ENCODE data around the gene SLC34A1. TPM values are rescaled to one million over a fixed set of nuclear protein-coding genes. Genes with fewer than 3 reads are reported as not detected.

Gene SLC34A1
- total and polyA plus RNA-seq, 11 donors: not detected

DNA sequence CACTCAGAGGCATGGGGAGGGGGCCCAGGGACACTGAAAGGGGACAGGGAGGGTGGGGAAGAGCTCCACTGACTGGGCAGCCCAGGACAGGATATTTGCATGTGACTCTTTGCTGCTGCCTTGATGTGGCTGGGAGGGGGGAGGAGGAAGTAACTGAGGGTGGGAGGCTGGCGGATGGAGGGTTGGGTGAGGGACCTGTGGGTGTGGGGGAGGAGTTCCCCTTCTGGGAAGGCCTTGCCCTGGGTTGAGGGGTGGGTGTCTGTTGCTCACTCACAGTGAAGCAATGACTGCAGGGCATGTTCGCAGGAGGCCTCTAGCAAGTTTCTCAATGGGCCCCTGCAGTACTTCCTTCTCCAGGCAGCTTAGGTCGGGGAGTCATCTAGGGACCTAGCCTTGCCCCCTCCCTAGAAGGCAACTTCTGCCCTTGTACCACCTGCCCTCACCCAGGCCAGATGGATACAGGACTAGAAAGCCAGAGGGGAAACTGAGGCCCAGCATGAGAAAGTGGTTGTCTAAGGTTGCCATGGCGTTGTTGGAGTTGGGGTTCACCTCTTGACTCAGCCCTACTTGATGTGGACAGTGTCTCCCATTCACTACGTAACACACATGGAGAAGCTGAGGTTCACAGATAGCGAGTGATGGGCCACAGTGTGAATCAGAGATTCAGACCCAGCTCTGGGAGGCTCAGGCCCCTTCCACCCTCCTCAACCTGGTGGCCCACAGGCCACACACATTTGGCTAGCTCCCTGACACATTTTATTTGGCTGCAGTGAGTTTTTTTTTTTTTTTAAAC is 45.2 kb downstream of the SLC34A1 start:
- TF ChIP-seq CTCF (IDR thresholded peaks at IDR 0.05): no peak
- no peak for TF ChIP-seq POLR2A (IDR thresholded peaks at IDR 0.05)
- ATAC-seq (peak in 1 of 4 donors; percentile 5), DNase-seq (peak; percentile 66 to 84 (median 72))
- WGBS, 4 donors: 80 to 94% (median 88%) methylated on average over 6 of the region's 6 CpGs
- H3K27me3 ChIP-seq: no peaks in the 10 kb centered on the region
- peaks cover 0 to 37% (median 25%) of the 10 kb centered on the region in 9 donors for H3K36me3 ChIP-seq
- peak overlapping the region in 1 of 12 donors; percentile 94 for H3K4me3 ChIP-seq
- no peaks in the 10 kb centered on the region for H3K9me3 ChIP-seq
- intact Hi-C loops (cut with DNase I): no loop called here
- H3K27ac ChIP-seq: peak overlapping the region in 2 of 12 donors; percentile 46 to 95
- peaks cover 2 to 83% (median 37%) of the 10 kb centered on the region in 12 donors for H3K4me1 ChIP-seq

DNA sequence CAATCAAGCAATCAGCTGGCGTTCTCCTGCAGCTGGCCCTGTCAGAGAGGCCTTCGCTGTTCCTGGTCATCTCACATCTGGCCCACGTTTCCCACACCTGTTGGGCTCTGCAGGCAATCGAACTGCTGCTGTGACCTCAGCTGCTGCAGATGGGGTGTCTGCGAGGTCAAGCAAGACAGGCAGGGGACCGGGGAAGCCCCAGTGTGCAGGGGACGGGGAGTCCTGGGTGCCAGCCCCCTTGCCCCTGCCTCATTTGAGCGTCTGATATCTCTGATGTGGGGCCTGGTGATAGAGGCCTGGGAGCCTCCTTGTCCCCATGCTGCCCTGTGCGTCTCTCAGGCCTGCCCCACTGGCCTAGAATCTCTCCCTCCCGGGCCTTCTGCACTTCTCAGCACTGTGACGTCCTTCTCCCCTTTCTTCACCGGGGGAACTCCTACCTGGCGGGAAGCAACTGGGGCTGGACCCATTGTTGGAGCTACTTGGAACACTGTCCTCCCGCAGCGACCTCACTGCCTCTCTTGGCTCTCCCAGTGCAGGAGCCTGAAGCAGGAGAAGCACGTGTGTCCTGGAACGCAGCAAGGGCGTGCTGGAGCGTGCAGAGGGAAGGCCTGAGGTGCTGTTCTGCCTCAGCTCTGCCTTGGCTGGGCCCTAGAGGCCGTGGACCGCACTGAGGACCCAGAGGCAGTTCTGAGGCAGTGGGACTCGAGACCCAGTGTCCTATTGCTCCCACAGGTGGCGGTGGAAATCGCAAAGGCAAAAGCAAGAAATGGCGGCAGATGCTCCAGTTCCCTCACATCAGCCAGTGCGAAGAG is 46.1 kb downstream of the SLC34A1 start:
- no peaks in the 10 kb centered on the region for H3K27me3 ChIP-seq
- WGBS, 4 donors: 89 to 93% (median 92%) methylated on average over 24 to 26 of the region's 26 CpGs
- no peak for DNase-seq
- peaks cover 0 to 47% (median 34%) of the 10 kb centered on the region in 9 donors for H3K36me3 ChIP-seq
- H3K9me3 ChIP-seq: no peaks in the 10 kb centered on the region
- peak overlapping the region in 1 of 12 donors; percentile 29 for H3K4me3 ChIP-seq
- no peak for ATAC-seq
- H3K27ac ChIP-seq: peak overlapping the region in 2 of 12 donors; percentile 34 to 95
- intact Hi-C loops (cut with DNase I): no loop called here
- H3K4me1 ChIP-seq: peaks cover 2 to 78% (median 35%) of the 10 kb centered on the region in 12 donors
- TF ChIP-seq CTCF (IDR thresholded peaks at IDR 0.05) (no peak), POLR2A (IDR thresholded peaks at IDR 0.05) (no peak)

DNA sequence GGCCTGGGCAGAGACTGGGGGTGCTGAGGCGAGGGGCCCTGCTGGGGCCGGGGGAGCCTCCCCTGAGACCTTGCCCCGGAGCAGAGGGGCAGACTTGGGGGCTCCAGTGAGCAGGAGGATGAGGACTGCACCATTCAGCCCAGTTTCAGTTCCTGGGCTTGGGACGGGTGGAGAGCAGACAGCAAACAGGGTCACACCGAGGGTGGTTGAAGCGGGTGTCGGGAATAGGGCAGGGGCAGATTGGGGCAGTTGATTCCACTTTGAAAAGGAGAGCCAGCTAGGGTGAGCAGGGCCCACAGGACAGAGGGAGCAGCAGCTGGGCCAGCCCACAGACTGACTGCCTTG is 46.7 kb downstream of the SLC34A1 start:
- H3K27me3 ChIP-seq: no peaks in the 10 kb centered on the region
- TF ChIP-seq POLR2A (IDR thresholded peaks at IDR 0.05) (no peak), CTCF (IDR thresholded peaks at IDR 0.05) (no peak)
- DNase-seq (no peak), ATAC-seq (no peak)
- intact Hi-C loops (cut with DNase I): no loop called here
- H3K36me3 ChIP-seq: peaks cover 0 to 52% (median 40%) of the 10 kb centered on the region in 9 donors
- H3K4me3 ChIP-seq: peak overlapping the region in 1 of 12 donors; percentile 29
- H3K4me1 ChIP-seq: peaks cover 2 to 73% (median 31%) of the 10 kb centered on the region in 12 donors
- WGBS, 4 donors: 81 to 100% (median 97%) methylated on average over 6 to 7 of the region's 7 CpGs
- H3K9me3 ChIP-seq: no peaks in the 10 kb centered on the region
- peak overlapping the region in 4 of 12 donors; percentile 9 to 95 (median 40) for H3K27ac ChIP-seq
